Stimulated activated CD4-positive, alpha-beta T cell treated with anti-CD3 and anti-CD28 coated beads, TNF-alpha, amount 100 ng/mL, for 1 hour (primary cell): ENCODE results near the gene C17orf58.
"Not testable (repeated sequence)": the region's sequence is repeated elsewhere in the genome, so short reads cannot be mapped to it uniquely, and the experiment has no call there.

Experiments
- DNase-seq, 3 donors: peaks; one replicate each; pipeline ENCODE4 v3.0.0-alpha.2; 2020; ENCODE audit warnings: low read depth in 3 of 3, low spot score in 1 of 3

Gene C17orf58

DNA sequence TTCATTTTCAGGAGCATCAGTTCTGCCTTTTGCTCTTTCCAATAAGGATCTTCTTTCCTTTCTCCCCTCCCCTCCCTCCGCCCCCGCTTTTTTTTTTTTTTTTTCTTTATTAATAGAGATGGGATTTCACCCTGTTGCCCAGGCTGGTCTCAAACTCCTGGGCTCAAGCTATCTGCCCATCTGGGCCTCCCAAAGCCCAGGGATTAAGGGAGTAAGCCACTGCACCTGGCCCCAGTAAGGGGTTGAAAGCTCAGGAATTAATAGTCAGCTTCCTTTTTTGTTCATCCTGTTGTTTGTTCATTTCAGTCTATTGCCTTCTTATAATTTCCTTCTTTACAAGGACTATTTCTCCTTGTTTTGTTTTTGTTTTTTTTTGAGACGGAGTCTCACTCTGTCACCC lies 7.9 kb upstream of the C17orf58 start:
- DNase-seq, result no peak

DNA sequence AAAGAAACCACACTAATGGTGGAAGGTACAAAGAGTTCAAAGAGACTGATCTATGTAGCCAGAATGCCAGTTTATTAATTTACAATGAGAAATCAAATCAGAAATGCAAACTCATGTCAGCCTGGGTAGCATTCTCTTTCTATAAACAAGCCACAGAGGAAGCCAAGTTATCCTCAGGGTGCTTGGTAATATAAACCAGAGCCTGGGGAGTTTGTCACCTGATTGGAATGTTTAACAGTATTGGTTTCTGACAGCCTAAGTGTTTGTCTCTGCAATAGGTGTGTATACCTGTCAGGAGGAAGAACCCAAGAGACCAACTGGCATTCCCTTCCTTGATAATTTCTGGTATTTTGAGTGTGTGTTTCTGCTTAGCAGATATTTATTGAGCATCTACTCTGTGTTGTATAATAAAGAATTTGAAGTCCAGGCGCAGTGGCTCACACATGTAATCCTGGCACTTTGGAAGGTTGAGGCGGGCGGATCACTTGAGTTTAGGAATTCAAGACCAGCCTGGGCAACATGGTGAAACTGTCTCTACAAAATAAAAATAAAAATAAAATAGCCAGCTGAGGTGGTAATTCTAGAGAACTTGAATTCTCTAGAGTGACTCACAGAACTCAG lies 3.1 kb upstream of the C17orf58 start:
- no peak for DNase-seq

DNA sequence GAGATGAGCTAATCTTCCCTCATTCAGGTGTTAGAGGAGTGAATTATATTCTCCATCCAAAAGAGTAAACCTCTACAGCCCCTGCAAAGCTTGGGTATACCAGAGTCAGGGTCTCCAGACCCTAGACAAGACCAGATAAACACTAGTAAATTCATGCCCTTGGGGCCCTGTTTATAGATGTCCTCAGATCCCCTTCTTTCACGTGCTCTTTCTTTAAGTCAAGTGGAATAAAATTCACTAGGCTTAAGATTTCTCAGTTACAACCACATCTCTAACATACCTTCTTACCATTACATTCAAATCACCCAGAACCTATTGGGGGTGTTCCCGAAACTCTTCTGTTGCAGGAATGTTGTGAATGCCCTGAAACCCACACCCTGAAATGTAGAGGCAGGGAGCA lies 2.2 kb upstream of the C17orf58 start:
- no peak for DNase-seq

DNA sequence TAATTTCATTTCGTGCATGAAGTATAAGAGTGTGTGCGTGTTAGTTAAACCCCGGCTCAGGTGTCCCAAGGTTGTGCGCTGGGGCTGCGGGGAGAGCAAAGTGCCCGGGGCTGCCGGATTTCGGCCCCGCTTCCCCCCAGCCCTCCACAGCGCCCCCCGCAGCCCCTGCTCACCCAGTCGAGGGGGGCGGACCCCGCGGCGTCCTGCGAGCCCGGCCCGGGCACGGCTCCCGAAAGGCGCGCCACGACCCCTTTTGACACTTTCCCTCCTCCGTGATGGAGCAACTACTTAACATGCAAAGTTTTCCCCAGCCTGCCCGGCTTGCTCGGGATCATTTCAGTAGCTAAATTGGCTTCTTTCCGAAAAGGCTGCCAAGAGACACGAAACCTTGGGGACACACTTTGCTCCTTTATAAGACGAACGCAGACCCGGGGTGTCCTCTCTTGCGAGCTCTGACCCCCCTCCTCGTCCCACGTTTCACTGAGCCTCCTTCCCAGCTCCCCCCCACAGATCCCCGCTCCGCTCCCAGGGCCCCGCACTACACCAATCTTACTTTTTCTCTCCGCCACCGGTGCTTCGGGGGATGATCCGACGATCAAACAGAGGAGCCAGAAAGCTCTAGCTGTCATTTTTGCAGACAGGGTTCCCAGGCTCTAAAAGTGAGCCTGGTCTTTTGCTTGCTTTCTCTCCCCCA lies 552 bp downstream of the C17orf58 start:
- no peak for DNase-seq

DNA sequence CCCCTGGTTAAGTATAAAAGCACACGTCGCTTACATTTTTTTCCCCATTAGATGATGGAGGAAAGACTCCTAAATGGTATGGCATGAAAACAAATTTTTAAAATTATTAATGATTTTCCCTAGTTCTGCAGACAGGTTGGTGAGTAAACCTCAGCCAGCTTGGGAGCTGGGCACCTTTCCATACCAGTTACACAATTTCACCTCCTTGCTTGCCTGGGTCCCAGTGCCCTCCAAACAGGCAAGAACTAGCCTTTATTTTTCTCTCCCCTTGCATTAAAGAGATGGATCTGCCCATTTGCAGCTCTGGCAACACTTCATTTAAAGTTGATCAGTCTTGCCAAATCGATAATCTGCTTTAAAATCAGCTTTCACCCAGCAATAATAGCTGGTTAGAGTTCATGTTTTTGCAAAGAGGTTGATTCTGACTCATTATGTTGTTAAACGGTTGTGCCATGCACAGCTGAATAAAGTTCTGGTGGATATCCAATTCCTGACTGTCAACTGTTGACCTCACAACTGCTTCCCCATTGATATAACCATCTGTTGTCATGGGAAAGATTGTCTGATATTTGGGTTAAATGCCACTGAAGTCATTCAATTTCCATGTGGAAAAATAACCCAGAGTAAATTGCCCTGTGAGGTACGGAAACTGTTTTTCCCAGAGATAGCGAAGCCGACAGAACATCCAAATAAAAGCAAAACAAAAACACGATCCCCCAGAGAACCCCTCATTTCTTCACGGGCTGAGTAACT lies 1.3 kb downstream of the C17orf58 start:
- DNase-seq, result no peak

DNA sequence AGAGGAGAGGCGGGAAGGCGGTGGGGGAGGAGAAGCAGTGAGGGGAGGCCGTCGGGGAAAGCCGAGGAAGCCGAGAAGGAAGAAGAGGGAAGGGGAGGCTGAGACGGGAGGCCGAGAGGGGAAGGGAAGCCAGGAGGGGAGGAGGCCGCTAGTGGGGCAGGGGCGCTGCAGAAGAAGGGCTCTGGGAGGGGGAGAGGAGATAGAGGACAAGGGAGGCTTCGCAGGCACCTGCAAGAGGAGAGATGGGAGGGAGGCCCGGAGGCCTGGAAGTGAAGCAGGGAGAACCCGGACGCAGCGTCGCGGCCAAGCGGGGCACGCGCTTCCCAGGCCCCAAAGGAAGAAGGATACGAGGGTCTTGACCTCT lies 2.3 kb downstream of the C17orf58 start:
- no peak for DNase-seq

DNA sequence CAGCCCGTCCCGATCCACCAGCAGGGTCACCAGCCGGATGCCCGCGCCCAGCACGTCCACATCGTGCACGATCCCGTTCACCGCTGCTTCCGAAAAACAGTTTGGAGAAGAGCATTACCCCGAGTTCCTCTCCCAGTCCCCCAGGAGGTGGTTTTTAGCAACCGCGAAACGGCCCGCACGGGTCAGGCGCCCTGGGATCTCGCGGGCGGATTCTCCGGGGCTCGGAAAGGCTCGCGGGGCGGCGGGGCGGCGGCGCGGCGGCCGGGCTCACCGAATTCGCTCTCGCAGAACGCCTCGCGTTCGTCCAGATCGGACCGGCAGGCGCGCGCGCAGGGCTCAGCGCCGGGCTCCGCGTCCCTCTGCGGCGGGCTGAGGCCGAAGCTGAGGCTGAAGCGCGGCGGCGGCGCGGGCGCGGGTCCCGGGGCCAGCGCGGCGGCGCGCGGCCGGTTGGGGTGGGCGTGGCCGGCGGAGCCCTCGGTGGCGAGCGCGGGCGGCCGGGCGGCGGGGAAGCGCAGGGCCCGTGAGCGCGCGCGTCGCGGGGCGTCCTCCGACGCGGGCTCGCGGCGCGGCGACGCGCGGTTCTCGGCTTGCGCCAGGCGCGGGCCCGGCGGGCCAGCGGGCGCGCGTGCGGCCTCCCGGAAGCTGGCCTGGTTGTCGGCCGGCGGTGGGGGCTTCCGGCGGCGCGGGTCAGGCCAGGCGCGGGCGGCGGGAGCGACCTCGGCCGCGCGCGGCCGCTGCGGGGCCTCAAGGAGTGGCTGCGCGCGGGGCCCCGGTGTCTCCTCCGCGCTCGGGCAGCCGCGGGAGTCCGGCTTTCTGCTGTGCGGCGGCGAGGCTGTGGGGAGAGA lies 2.9 kb downstream of the C17orf58 start:
- peak; percentile 17 to 64 (median 25) for DNase-seq

DNA sequence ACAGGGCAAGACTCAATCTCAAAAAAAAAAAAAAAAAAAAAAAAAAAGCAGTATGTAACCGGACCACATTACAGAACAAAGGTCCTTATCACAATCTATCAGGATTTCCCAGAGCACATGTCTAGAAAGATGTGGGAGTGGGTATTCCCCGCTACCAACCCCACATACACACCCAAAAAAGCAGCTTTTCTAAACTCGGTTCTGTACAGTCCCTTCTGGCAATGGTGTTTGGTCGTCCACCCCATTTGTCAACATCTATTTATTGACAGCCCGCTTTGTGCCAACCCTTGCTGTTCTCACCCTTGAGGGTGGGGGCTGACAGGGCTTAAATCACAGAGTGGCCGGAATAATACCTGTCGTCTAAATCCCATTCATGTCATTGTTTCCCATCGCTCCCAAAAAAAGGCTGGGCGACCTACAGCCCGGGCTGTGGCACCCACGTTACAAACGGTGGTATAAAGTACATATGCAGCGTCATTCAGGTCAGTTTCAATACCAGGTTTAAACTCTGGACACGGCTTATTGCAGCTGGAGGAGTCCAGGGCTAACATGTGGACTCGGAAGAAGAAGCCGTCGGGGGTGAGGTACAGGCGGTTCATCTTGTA lies 3.6 kb downstream of the C17orf58 start:
- no peak for DNase-seq

DNA sequence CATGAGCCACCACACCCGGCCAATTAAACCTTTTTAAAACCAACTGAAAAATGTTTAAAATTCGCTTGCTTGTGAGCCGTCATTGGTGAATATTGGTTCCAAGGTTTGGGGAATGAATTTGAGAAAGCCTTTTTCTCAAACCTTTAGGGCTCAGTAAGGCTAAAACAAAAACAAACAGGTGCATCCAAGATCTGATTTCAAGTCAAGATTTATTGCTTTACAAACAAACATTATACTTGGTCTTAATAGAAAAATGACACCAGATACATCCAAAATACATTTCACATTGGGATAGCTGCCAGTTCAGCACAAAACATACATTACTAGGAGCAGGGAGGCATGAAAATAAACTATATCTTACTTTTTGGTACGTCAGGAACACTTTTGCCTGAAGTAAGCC lies 5.4 kb downstream of the C17orf58 start:
- no peak for DNase-seq

DNA sequence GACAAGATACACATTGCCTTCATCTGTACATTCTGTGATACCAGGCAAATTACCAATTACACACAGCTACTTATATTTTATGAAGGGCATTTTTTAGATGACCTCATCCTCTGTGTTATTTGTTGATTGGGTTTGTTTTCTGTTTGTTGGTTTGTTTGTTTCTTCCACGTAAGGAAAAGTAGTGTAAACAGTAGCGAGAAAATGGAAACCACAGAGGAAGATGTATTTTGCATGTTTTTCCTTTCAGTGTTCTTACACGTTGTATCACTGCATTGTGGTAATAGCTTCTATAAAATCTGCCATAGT lies 12.9 kb downstream of the C17orf58 start:
- DNase-seq, result no peak

DNA sequence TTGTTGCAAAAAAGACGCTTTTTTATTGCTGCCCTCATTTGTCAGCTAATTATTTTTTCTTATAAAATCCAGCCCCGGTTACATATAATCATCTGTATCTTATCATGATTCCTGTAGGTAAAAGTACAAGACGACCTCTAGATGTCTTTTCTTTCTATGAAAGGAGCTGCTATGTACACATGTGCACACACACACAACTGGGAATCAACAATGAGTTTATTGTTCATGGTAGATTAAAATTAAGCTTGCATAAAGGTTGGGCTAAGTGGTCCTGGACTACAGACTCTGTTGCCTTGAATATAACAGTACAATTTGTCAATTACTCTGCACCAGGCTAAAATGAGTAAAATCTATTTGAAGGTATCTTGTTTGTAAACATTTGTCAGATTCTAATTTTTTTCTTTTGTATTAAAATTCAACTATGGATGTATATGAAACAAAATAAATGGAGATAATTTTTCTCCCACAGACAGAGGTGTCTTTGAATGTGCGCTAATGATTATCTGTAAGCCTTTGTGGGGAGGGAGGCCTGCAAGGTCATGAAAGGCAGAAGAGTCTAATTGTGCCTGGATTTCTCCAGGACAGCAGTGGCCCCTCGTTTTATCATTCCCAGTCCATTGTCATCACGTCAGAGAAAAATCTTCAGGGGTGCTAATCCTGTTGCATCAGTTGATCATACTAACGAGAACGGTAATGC lies 13.4 kb downstream of the C17orf58 start:
- no peak for DNase-seq

DNA sequence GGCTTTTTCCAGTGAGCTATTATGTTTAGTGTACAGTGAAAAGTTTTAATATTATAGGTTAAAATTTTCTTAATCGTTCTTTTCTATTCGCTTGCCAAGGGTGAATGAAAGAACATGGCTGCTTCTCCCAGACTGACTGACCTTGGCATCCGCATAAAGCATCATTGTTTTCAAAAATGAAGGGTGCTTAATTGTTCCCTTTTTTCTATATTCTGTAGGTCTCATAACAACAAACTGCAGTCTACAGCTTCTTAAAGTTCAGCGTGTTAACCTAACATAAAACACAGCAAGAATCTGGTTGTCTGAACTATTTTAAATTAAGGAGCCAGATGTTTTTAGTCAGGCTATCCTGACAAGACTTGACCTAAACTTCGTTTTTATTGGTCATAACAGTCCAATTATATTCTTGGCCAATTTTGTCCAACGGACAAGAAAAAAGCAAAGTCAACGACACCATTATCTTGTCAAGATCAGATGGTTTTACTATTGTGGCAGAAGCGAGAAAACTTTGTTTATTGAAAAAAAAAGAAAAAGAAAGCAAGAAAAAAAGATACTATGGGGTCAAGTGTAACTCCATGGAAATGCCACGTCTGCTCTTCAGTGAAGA lies 14.1 kb downstream of the C17orf58 start:
- DNase-seq, result no peak

DNA sequence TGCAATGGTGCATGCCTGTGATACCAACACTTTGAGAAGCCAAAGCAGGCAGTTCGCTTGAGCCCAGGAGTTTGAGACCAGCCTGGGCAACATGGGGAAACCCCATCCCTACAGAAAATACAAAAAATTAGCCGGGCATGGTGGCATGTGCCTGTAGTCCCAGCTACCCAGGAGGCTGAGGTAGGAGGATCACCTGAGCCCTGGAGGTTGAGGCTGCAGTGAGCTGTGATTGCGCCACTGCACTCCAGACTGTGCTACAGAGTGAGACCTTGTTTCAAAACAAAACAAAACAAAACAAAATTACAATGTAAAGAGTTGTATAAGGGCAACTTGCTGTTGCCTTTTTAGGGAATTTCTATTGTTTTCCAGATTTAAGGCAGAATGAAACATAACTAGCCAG lies 15.4 kb downstream of the C17orf58 start:
- DNase-seq, result not testable (repeated sequence)

DNA sequence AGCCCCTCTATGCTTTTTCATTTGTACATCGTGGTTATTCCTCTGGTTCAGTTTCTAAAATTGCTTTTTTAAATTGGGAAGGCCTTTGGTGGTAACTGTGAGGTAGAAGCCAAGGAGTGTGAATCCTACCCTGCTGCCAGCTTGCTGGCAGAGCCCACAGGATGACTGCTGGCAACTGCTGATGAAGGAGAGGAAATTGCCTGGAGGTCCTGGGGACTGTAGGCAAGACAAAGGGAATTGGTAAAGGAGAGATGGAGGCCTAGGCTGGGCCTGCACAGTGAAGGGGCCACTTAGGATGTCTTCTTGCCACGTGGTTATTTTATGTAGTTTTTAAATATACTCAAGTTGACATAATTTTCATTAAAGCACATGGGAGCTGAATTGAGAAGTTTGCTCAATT lies 15.8 kb downstream of the C17orf58 start:
- DNase-seq, result no peak

DNA sequence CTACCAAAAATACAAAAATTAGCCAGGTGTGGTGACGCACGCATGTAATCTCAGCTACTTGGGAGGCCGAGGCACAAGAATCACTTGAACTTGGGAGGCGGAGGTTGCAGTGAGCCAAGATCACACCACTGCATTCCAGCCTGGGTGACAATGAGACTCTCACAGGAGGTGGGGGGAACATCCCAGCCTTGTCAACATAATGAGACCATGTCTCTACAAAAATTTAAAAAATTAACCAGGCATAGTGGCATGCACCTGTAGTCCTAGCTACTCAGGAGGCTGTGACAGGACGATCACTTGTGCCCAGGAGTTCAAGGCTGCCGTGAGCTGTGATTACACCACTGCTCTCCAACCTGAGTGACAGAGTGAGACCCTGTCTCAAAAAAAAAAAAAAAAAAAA lies 20.0 kb downstream of the C17orf58 start:
- not testable (repeated sequence) for DNase-seq

DNA sequence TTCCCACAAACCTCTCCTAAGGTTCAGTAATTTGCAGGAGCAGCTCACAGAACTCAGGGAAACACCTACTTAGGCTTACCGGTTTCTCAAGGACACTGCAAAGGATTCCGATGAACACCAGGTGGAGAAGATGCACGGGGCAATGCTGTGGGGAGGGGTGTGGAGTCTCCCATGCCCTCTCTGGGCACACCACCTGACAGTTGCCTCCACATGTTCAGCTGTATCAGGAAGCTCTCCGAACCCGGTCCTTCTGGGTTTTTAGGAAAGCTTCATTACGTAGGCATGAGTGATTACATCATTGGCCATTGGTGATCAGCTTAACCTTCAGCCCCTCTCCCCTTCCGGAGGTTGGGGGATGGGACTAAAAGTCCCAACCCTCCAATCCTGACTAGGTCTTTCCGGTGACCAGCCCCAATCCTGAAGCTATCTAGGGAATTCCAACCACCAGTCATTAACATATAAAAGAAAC lies 21.6 kb downstream of the C17orf58 start:
- no peak for DNase-seq

DNA sequence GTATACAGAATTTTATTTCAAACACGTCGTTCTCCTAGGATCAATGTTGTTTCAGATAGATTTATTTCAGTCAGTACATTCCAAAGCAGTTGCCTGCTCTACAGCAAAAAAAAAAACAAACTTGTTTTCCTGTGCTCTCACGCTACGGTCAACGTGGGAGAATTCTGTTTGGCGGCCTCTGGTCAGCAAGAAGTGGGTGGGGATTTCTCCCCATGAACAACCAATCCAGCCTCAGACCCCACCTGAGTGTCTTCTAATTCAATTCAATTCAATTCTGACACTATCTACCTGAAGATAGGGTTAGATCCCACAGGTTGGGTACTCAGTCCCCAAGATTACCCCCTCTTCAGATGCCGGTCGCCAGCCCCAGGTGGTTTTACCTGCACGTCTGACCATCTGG lies 22.1 kb downstream of the C17orf58 start:
- DNase-seq, result no peak

DNA sequence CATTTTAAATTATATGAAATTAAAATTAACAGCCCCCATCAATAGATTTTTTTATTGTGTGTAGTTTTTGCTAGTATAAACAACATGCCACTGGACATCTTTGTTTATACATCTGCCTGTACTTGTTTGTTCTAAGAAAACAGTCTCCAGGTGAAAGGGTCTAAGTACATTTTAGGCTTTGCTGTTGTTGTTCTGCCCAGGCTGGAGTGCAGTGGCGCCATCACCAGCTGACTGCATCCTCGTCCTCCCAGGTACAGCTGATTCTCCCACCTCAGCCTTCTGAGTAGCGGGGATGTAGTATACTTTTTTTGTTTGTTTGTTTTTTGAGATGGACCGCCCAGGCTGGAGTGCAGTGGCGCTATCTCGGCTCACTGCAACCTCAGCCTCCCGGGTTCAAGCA lies 25.5 kb downstream of the C17orf58 start:
- no peak for DNase-seq

DNA sequence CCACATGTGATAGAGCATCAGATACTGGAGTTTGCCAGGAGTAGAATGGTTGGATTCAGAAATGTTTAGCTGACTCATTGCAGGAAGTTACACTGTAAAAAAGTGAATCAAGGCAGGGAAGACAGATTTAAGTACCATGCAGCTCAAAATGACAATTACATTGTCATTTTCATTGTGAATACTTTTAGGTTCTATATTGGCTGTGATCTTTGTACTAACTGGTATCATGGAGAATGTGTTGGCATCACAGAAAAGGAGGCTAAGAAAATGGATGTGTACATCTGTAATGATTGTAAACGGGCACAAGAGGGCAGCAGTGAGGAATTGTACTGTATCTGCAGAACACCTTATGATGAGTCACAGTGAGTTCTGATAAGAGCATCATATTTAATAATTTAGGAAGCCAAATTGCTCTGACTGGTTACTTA lies 33.1 kb downstream of the C17orf58 start:
- peak; percentile 11 to 47 (median 39) for DNase-seq

DNA sequence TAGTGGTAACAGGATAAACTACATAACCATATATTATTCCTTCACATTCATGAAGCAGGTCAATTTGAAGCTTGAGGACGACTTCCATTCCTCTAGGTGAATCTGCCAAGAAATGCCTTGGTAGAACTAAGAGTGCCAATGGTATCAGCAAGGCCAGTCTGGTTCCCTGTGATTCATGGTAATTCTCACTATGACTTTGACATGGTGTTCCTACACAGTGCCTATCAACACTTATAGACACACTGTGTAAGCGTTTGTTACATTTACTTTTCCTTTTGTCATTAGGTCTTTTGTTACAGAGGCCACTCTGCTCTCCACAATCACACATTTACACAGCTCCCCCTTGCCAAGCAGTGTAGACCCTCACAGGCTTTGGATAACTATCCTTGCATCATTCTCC lies 34.1 kb downstream of the C17orf58 start:
- not testable (repeated sequence) for DNase-seq
